PFSK-1 (cell line): Measurements from ENCODE around the gene SSMEM1.

Source experiments
- POLR2AphosphoS5 ChIP-seq: IDR thresholded peaks from 2 replicates; pipeline ENCODE4 v1.6.1; 2012; ENCODE audit warnings: low read depth, mild to moderate bottlenecking, control low read depth, low read length, moderate library complexity
- SIN3A ChIP-seq: IDR thresholded peaks from 2 replicates; pipeline ENCODE4 v1.6.1; 2012; ENCODE audit warnings: mild to moderate bottlenecking, low read length, moderate library complexity, borderline replicate concordance; ENCODE audit not compliant: insufficient read depth
- TF ChIP-seq, protein P1 (sequence below), 2 experiments: IDR thresholded peaks; 2 replicates each; pipeline versions ENCODE4 v1.6.1 to v1.8.0; 2011 to 2012; ENCODE audit warnings: low read depth in 2 of 2, low read length in 2 of 2, control low read depth in 1 of 2, inconsistent platforms in 1 of 2, mild to moderate bottlenecking in 1 of 2, moderate library complexity in 1 of 2; ENCODE audit not compliant: insufficient read depth in 1 of 2

DNA sequence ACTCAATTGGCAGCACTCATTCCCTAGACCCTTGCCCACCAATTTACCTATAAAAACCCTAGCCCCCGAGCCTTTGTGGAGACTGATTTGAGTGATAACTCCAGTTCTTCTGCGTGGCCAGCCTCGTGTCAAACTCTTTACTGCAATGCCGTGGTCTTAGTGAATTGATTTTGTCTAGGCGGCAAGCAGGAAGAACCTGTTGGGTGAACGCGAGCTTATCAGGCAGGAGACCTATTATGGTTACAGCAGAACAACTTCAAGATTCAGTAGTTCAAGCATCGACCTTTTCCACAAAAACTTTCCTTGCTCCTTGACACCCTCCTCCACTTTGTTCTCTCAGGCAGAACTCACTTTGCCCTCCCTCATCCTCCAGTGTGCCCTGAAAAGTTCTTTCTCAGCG is 12.2 kb downstream of the SSMEM1 start:
- TF ChIP-seq POLR2AphosphoS5 = no peak
- TF ChIP-seq, protein P1, sequence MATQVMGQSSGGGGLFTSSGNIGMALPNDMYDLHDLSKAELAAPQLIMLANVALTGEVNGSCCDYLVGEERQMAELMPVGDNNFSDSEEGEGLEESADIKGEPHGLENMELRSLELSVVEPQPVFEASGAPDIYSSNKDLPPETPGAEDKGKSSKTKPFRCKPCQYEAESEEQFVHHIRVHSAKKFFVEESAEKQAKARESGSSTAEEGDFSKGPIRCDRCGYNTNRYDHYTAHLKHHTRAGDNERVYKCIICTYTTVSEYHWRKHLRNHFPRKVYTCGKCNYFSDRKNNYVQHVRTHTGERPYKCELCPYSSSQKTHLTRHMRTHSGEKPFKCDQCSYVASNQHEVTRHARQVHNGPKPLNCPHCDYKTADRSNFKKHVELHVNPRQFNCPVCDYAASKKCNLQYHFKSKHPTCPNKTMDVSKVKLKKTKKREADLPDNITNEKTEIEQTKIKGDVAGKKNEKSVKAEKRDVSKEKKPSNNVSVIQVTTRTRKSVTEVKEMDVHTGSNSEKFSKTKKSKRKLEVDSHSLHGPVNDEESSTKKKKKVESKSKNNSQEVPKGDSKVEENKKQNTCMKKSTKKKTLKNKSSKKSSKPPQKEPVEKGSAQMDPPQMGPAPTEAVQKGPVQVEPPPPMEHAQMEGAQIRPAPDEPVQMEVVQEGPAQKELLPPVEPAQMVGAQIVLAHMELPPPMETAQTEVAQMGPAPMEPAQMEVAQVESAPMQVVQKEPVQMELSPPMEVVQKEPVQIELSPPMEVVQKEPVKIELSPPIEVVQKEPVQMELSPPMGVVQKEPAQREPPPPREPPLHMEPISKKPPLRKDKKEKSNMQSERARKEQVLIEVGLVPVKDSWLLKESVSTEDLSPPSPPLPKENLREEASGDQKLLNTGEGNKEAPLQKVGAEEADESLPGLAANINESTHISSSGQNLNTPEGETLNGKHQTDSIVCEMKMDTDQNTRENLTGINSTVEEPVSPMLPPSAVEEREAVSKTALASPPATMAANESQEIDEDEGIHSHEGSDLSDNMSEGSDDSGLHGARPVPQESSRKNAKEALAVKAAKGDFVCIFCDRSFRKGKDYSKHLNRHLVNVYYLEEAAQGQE (IDR thresholded peaks at IDR 0.05; ENCODE audit: insufficient read depth in 1 of 2, low read depth in 2 of 2, low read length in 2 of 2) = no peak
- TF ChIP-seq SIN3A = no peak
